ENCODE data around the gene KRT15.

KRT15 gene

GRCh38 chr17:41527063-41528023 is 8.7 kb upstream of the KRT15 start:
- no peak for DNase-seq (ENCODE audit: extremely low read depth in 1 of 2, low read depth in 1 of 2)

- DNase-seq (ENCODE audit: extremely low read depth in 1 of 2, low read depth in 1 of 2), result no peak
Measured at GRCh38 chr17:41524261-41524660, 5.6 kb upstream of the KRT15 start.

GRCh38 chr17:41523787-41524186 is 5.1 kb upstream of the KRT15 start:
- DNase-seq (ENCODE audit: extremely low read depth in 1 of 2, low read depth in 1 of 2), result no peak

GRCh38 chr17:41523225-41523593 is 4.5 kb upstream of the KRT15 start:
- DNase-seq (ENCODE audit: extremely low read depth in 1 of 2, low read depth in 1 of 2), result no peak

- DNase-seq (ENCODE audit: extremely low read depth in 1 of 2, low read depth in 1 of 2), result no peak
Measured at GRCh38 chr17:41522301-41523224, 3.9 kb upstream of the KRT15 start.

- no peak for DNase-seq (ENCODE audit: extremely low read depth in 1 of 2, low read depth in 1 of 2)
Measured at GRCh38 chr17:41521574-41522261, 3.0 kb upstream of the KRT15 start.

- no peak for DNase-seq (ENCODE audit: extremely low read depth in 1 of 2, low read depth in 1 of 2)
Measured at GRCh38 chr17:41520821-41521521, 2.3 kb upstream of the KRT15 start.

GRCh38 chr17:41519501-41520224 is 973 bp upstream of the KRT15 start:
- no peak for DNase-seq (ENCODE audit: extremely low read depth in 1 of 2, low read depth in 1 of 2)

GRCh38 chr17:41518031-41518430 is 659 bp downstream of the KRT15 start:
- DNase-seq (ENCODE audit: extremely low read depth in 1 of 2, low read depth in 1 of 2), result no peak

GRCh38 chr17:41516830-41517283 is 1.8 kb downstream of the KRT15 start:
- DNase-seq (ENCODE audit: extremely low read depth in 1 of 2, low read depth in 1 of 2), result no peak

- no peak for DNase-seq (ENCODE audit: extremely low read depth in 1 of 2, low read depth in 1 of 2)
Measured at GRCh38 chr17:41516147-41516829, 2.4 kb downstream of the KRT15 start.

- DNase-seq (ENCODE audit: extremely low read depth in 1 of 2, low read depth in 1 of 2), result no peak
Measured at GRCh38 chr17:41513168-41513547, 5.5 kb downstream of the KRT15 start.

GRCh38 chr17:41512546-41513167 is 6.0 kb downstream of the KRT15 start:
- DNase-seq (ENCODE audit: extremely low read depth in 1 of 2, low read depth in 1 of 2), result no peak

GRCh38 chr17:41511716-41512115 is 7.0 kb downstream of the KRT15 start:
- no peak for DNase-seq (ENCODE audit: extremely low read depth in 1 of 2, low read depth in 1 of 2)

GRCh38 chr17:41511116-41511515 is 7.6 kb downstream of the KRT15 start:
- no peak for DNase-seq (ENCODE audit: extremely low read depth in 1 of 2, low read depth in 1 of 2)

GRCh38 chr17:41510251-41511065 is 8.2 kb downstream of the KRT15 start:
- no peak for DNase-seq (ENCODE audit: extremely low read depth in 1 of 2, low read depth in 1 of 2)

GRCh38 chr17:41507315-41507880 is 11.3 kb downstream of the KRT15 start:
- DNase-seq (ENCODE audit: extremely low read depth in 1 of 2, low read depth in 1 of 2), result no peak
